GM19397 (cell line): ENCODE data around the gene ZNF407.
A peak's percentile ranks its signal among the peaks of the same experiment; 100 is the strongest.
"Not testable (repeated sequence)": the region's sequence is repeated elsewhere in the genome, so short reads cannot be mapped to it uniquely, and the experiment has no call there.

Experiments used
- ATAC-seq: cut with Tn5 transposase; IDR thresholded peaks from one replicate; pipeline ENCODE4 v1.9.1; 2021; ENCODE audit warnings: mild to moderate bottlenecking, moderate library complexity; ENCODE audit not compliant: unreplicated experiment

The ZNF407 gene

DNA sequence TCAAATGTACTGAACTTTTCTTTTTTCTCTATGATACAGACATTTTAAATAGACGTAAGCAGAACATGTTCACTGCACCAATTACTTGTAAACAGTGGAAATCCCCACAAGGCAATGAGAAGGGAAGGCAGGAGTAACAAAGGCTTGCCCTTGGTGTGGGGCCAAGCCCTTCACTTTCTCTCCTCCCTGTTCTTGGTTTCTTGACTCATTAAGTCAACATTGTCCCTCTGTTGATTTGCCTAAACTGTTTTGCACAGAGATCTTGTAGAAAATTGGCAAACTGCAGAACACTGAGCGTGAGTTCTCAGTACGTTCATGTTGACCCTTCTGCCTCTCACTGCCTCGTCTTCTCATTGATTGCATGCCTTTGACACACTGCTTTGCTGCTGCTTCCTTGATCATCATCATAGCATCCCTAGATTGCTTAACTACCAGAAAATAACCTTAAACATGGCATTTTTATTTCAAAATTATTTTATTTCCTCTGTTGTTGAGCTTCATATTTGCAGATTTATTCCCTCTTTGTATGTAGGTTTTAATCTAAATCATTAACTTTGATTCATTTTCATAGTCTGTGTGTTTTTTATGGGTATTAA lies 353.6 kb downstream of the ZNF407 start:
- ATAC-seq, result peak; percentile 55

- ATAC-seq, result no peak
These were observed 360.0 kb downstream of the ZNF407 start for GRCh38 chr18:74957588-74958224.

GRCh38 chr18:74959216-74959615 lies 361.5 kb downstream of the ZNF407 start:
- no peak for ATAC-seq

DNA sequence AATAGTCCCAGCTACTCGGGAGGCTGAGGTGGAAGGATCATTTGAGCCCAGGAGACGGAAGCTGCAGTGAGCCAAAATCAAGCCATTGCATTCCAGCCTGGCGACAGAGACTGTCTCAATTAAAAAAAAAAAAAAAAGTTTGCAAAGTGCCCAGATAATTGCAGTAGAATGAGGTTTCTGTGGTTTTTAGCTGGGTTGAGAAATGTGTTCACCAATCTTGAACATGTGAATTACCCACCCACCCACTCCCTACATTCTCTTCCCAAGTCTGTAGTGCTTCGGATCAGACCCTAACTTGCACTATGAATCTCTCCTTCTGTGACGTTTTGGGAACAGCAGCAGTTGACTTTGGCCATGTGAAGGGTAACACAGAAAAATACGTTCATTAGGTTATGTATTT lies 363.9 kb downstream of the ZNF407 start:
- ATAC-seq, result no peak

DNA sequence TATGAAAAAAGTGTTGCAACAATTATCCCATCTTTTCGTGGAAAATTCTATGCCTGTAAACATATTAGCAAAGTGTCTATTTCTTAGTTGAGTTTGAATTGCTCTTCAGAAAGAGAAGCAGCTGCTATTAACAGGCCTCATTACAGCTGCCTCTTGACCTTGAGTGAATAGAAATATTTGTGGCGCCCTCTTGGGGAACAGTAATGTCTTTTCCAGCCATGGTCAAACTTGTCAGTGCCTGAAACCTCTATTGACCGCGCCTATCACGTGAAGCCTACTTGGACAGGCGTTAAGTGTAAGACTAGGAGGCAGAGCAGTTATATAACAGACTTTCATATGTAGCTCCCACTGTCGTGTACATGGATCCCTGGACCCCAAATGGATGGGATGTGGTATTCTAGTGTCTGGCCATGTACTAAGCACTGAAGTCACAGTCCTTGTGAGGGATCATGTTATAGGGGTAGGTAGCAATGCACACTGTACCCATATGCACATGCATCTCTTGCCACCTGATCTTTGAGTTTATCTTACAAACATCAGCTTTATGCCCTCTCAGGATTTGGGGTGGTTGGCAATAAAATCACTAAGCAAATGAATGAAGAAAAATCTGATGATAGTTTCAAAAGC lies 366.3 kb downstream of the ZNF407 start:
- peak; percentile 60 for ATAC-seq

- ATAC-seq, result no peak
These were observed 368.0 kb downstream of the ZNF407 start for GRCh38 chr18:74965682-74966081.

- no peak for ATAC-seq
These were observed 369.8 kb downstream of the ZNF407 start for GRCh38 chr18:74967438-74967837.

- ATAC-seq, result no peak
These were observed 370.3 kb downstream of the ZNF407 start for GRCh38 chr18:74967979-74968378.

GRCh38 chr18:74971358-74971757 lies 373.7 kb downstream of the ZNF407 start:
- not testable (repeated sequence) for ATAC-seq

DNA sequence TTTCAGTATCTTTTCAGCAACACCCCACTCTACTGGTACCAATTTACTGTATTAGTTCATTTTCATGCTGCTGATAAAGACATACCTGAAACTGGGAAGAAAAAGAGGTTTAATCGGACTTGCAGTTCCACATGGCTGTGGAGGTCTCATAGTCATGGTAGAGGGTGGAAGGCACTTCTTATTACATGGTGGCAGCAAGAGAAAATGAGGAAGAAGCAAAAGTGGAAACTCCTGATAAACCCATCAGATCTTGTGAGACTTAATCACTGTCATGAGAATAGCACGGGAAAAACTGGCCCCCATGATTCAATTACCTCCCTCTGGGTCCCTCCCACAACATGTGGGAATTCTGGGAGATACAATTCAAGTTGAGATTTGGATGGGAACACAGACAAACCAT lies 374.1 kb downstream of the ZNF407 start:
- ATAC-seq, result not testable (repeated sequence)

DNA sequence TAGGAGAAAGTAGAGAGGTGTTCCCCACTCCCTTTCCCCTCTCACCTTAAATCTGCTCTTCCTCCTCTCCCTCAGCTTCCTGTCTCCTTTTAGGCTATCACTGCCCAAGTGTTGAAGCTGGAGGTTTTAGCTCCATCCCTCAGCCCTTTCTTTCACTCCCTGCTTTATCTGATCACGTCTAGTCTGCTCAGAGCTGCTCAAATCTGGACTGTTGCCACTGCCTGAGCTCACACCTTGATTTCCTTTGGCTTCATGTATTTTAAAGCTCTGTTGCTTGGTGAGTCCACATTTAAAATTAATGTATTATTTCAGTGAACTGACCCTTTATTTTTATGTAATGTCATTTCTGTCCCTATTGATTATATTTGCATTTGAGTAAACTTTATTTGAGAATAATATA lies 374.7 kb downstream of the ZNF407 start:
- no peak for ATAC-seq

DNA sequence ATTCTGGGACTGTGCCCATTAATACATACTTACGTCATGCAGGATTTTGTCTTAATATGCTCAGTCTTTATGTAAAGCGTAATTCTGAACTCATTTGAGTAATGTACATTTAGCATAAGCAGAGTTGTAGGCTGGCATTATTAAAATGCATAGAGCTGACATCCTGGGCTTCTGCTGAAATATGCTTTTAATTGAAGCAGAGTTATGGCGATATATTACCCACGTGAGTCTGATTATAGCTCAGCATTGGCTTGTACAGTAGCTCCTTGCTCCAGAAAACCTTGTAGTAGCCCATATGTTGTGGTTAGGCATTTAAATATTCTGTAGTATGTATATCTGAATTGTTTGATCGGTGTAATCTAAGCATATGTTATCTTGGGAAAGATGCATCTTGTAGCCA lies 377.3 kb downstream of the ZNF407 start:
- ATAC-seq, result no peak

DNA sequence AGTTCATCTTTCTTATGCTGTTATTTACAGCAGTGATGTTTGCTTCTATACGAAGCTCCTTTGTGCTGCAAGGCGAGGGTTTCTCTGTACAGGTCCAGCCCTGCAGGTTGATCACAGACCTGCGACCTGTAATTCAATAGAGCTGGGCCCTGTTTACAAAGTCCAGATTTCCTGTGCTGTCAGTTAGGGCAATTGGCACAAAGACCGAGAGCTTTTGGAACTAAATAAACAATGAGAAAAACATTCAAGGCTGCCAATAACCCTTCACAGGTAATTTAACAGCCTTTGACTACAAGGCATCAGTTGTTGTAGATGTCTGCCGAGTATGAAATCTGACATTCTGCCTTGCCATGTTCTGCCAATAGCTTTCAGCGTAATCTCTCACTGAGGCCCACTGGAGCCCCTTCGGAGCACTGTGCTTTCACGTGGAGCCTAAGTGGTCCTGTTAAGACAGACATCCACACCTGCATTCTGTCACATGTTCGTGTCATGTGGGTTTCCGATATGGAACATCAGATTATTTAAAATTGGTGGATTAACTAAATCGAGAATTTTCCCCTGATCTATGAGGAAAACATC lies 378.8 kb downstream of the ZNF407 start:
- no peak for ATAC-seq

- no peak for ATAC-seq
These were observed 379.4 kb downstream of the ZNF407 start for GRCh38 chr18:74977041-74977440.

GRCh38 chr18:74980669-74981068 lies 383.0 kb downstream of the ZNF407 start:
- ATAC-seq, result no peak

GRCh38 chr18:74981476-74981875 lies 383.8 kb downstream of the ZNF407 start:
- ATAC-seq, result no peak

- no peak for ATAC-seq
These were observed 385.4 kb downstream of the ZNF407 start for GRCh38 chr18:74982946-74983635.

GRCh38 chr18:74989134-74989533 lies 391.5 kb downstream of the ZNF407 start:
- no peak for ATAC-seq

GRCh38 chr18:74990563-74991081 lies 393.0 kb downstream of the ZNF407 start:
- no peak for ATAC-seq

- ATAC-seq, result peak; percentile 79
These were observed 397.1 kb downstream of the ZNF407 start for GRCh38 chr18:74994502-74995418.
